GM12892 (cell line): ENCODE data around the gene PLCH1.

Experiments
- POLR2A ChIP-seq: IDR thresholded peaks from 2 replicates; pipeline ENCODE4 v1.6.1; 2011; ENCODE audit warnings: low read depth, low read length, control low read depth
- POLR2AphosphoS5 ChIP-seq: IDR thresholded peaks from 2 replicates; pipeline ENCODE4 v1.6.1; 2011; ENCODE audit warnings: low read depth, low read length, control low read depth

GRCh38 chr3:155488671-155489070 is 256.2 kb downstream of the PLCH1 start:
- TF ChIP-seq POLR2AphosphoS5 (no peak), POLR2A (no peak)
